PC-9 (cell line): Measurements from ENCODE around the gene SLC6A1. TPM values are rescaled to one million over a fixed set of nuclear protein-coding genes. Genes with fewer than 3 reads are reported as not detected.

Experiments
- BruUV-seq: library from RNA; stranded (reverse); fragments of 400-500 nt; replicated peaks from 2 replicates; lab custom pipeline; 2021; lab: Mats Ljungman, UMichigan
- CTCF ChIA-PET: fragments of 300-600 bp; sonication (Branson Sonifier 250); formaldehyde crosslinking; loops from one replicate; lab custom pipeline; 2022; ENCODE audit warnings: antibody characterized with exemption; lab: Charles Lee
- POLR2A ChIA-PET: fragments of 300-600 bp; sonication (Branson Sonifier 250); formaldehyde crosslinking; loops from one replicate; lab custom pipeline; 2022; ENCODE audit warnings: antibody characterized with exemption; ENCODE audit not compliant: unreplicated experiment; lab: Charles Lee
- DNase-seq, 2 experiments: peaks; one replicate each; pipeline versions ENCODE4 v3.0.0 to v3.0.0-alpha.2; 2015 to 2022; ENCODE audit warnings: mixed read lengths in 1 of 2
- H2AFZ ChIP-seq: fragments of 200-600 bp; sonication (generic); 2 replicates; pipeline ENCODE4 v1.8.1; 2017; ENCODE audit warnings: antibody characterized with exemption
- H3F3A ChIP-seq: fragments of 200-600 bp; sonication (generic); 2 replicates; pipeline ENCODE4 v1.8.1; 2017; ENCODE audit warnings: antibody characterized with exemption, mild to moderate bottlenecking, low read depth; ENCODE audit not compliant: insufficient read depth
- H3K27ac ChIP-seq: fragments of 200-600 bp; sonication (generic); 2 replicates; pipeline ENCODE4 v1.6.1; 2016; ENCODE audit warnings: mixed run types
- H3K27me3 ChIP-seq: fragments of 200-600 bp; sonication (generic); 2 replicates; pipeline ENCODE4 v1.6.1; 2016; ENCODE audit warnings: low read depth, mixed run types; ENCODE audit not compliant: insufficient read depth
- H3K36me3 ChIP-seq: fragments of 200-600 bp; sonication (generic); 2 replicates; pipeline ENCODE4 v1.6.1; 2016; ENCODE audit warnings: low read depth, mixed run types
- H3K4me1 ChIP-seq: fragments of 200-600 bp; sonication (generic); replicated peaks from 2 replicates; pipeline ENCODE4 v1.6.1; 2016; ENCODE audit warnings: mixed run types; ENCODE audit not compliant: insufficient read depth
- H3K4me2 ChIP-seq: fragments of 200-600 bp; sonication (generic); 2 replicates; pipeline ENCODE4 v1.6.1; 2017; ENCODE audit warnings: mixed run types
- H3K4me3 ChIP-seq: fragments of 200-600 bp; sonication (generic); 2 replicates; pipeline ENCODE4 v1.6.1; 2016; ENCODE audit warnings: mixed run types
- H3K79me2 ChIP-seq: fragments of 200-600 bp; sonication (generic); 2 replicates; pipeline ENCODE4 v1.6.1; 2017; ENCODE audit warnings: low read depth, mixed run types
- H3K9me2 ChIP-seq: fragments of 200-600 bp; sonication (generic); 2 replicates; pipeline ENCODE4 v1.8.1; 2017; ENCODE audit warnings: mild to moderate bottlenecking; ENCODE audit not compliant: insufficient read depth
- H3K9me3 ChIP-seq: fragments of 200-600 bp; sonication (generic); 2 replicates; pipeline ENCODE4 v1.8.1; 2016; ENCODE audit warnings: low read depth; ENCODE audit not compliant: insufficient read depth
- H4K20me1 ChIP-seq: fragments of 200-600 bp; sonication (generic); 2 replicates; pipeline ENCODE4 v1.8.1; 2017; ENCODE audit not compliant: insufficient read depth
- CTCF ChIP-seq: fragments of 200-600 bp; sonication (generic); conservative IDR thresholded peaks from 2 replicates; pipeline ENCODE4 v1.6.1; 2017; ENCODE audit warnings: mixed run types, antibody characterized with exemption, mild to moderate bottlenecking, moderate library complexity
- EZH2 ChIP-seq: fragments of 200-600 bp; sonication (generic); IDR thresholded peaks from 2 replicates; pipeline ENCODE4 v1.8.0; 2017; ENCODE audit warnings: antibody characterized with exemption, low read depth
- intact Hi-C: fragments of 100-400 bp; cut with micrococcal nuclease; formaldehyde crosslinking; loops from one replicate; pipeline ENCODE4 v1.10.0; 2022; ENCODE audit not compliant: unreplicated experiment
- total RNA-seq: library from RNA; stranded (reverse); gene quantifications from 2 replicates; pipeline ENCODE4 v1.2.3, GENCODE V29; 2021

Gene SLC6A1
- total RNA-seq, 1 experiment from 2014 or later: not detected

GRCh38 chr3:11001020-11001657 lies 8.6 kb downstream of the SLC6A1 start:
- no peaks in the 10 kb centered on the region for H4K20me1 ChIP-seq
- H3K79me2 ChIP-seq: no peaks in the 10 kb centered on the region
- H3K4me2 ChIP-seq: no peak overlapping the region
- CTCF ChIA-PET: no interaction called here
- H2AFZ ChIP-seq: no peak overlapping the region
- POLR2A ChIA-PET: no interaction called here
- H3F3A ChIP-seq: no peaks in the 10 kb centered on the region
- TF ChIP-seq EZH2 (no peak), CTCF (no peak)
- H3K4me3 ChIP-seq: no peak overlapping the region
- intact Hi-C loops: no loop called here
- peaks cover 98% of the 10 kb centered on the region for H3K27me3 ChIP-seq
- no peak for DNase-seq
- no peaks in the 10 kb centered on the region for H3K9me3 ChIP-seq
- H3K4me1 ChIP-seq: no peaks in the 10 kb centered on the region
- no peaks in the 10 kb centered on the region for H3K9me2 ChIP-seq
- no peak overlapping the region for H3K27ac ChIP-seq
- no peaks in the 10 kb centered on the region for H3K36me3 ChIP-seq
- no TSS peak for BruUV-seq

GRCh38 chr3:11001658-11002021 lies 9.1 kb downstream of the SLC6A1 start:
- Histone ChIP-seq H3K79me2 (no peaks in the 10 kb centered on the region), H3K4me3 (no peak overlapping the region), H2AFZ (no peak overlapping the region), H3K4me2 (no peak overlapping the region), H3K36me3 (no peaks in the 10 kb centered on the region), H4K20me1 (no peaks in the 10 kb centered on the region), H3K9me3 (no peaks in the 10 kb centered on the region), H3K4me1 (no peaks in the 10 kb centered on the region), H3K27me3 (peaks cover 98% of the 10 kb centered on the region), H3K27ac (no peak overlapping the region), H3F3A (no peaks in the 10 kb centered on the region), H3K9me2 (no peaks in the 10 kb centered on the region)
- no peak for TF ChIP-seq CTCF
- no peak for TF ChIP-seq EZH2
- BruUV-seq: no TSS peak
- ChIA-PET POLR2A (interaction anchor here (0.5 kb wide), 1 partner anchor 459 kb away, joined by 8 read pairs; no protein-coding TSS in a partner anchor), CTCF (no interaction called here)
- DNase-seq: no peak
- intact Hi-C loops: no loop called here

GRCh38 chr3:11002371-11002807 lies 9.8 kb downstream of the SLC6A1 start:
- Histone ChIP-seq H3K9me2 (no peaks in the 10 kb centered on the region), H3K9me3 (no peaks in the 10 kb centered on the region), H2AFZ (no peak overlapping the region), H3K27ac (no peak overlapping the region), H3K4me1 (no peaks in the 10 kb centered on the region), H4K20me1 (0 out of 2 replicates have a peak, but pooled peaks cover 6% of the 10 kb centered on the region), H3K79me2 (no peaks in the 10 kb centered on the region), H3K27me3 (peaks cover 98% of the 10 kb centered on the region), H3K4me3 (no peak overlapping the region), H3K36me3 (no peaks in the 10 kb centered on the region), H3F3A (no peaks in the 10 kb centered on the region), H3K4me2 (no peak overlapping the region)
- ChIA-PET CTCF (no interaction called here), POLR2A (interaction anchor here (0.5 kb wide), 1 partner anchor 460 kb away, joined by 8 read pairs; no protein-coding TSS in a partner anchor)
- intact Hi-C loops: no loop called here
- DNase-seq: no peak
- no TSS peak for BruUV-seq
- TF ChIP-seq CTCF (no peak), EZH2 (no peak)
